Activated CD4-positive, alpha-beta T cell treated with anti-CD3 and anti-CD28 coated beads, Interleukin-2, amount 50 U/mL, for 4 hours (primary cell): ENCODE measurements around the gene MTHFSD.

Experiments used
- DNase-seq, 2 experiments: peaks; one replicate each; pipeline ENCODE4 v3.0.0-alpha.2; 2020

The MTHFSD gene

DNA sequence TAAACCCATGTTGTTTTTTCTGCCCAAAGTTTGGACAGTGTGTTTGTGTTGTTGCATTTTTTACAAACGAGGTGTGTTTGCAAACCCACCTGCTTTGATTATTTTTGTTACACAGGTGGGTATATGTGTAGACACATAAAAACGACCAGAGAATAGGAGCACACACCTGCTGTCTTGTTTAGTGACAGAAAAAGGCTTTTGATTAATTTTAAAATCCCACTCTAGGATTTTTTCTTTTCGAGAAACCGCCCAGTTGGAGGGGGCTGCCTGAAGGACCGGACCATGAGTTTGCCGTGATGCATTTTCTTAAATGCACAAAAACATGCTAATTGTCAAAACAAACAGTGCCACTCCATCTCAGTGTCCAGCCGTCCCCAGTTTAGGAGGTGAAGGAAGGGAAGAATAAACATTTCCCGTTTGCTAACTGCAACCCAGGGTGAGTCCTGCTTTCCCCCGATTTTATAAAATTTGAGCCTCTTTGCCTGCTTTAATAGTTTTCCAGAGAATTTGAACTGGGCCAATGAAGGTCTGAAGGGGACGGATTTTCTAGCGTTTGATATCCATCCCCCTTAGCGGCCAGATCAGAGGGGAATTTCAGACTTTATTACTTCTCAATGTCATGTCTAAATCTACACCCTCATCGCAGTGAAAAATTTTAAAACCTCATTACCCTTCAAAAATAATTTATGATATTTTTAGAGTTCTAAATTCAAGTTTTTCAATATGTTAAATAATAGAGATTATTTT lies 14.8 kb upstream of the MTHFSD start:
- no peak for DNase-seq

DNA sequence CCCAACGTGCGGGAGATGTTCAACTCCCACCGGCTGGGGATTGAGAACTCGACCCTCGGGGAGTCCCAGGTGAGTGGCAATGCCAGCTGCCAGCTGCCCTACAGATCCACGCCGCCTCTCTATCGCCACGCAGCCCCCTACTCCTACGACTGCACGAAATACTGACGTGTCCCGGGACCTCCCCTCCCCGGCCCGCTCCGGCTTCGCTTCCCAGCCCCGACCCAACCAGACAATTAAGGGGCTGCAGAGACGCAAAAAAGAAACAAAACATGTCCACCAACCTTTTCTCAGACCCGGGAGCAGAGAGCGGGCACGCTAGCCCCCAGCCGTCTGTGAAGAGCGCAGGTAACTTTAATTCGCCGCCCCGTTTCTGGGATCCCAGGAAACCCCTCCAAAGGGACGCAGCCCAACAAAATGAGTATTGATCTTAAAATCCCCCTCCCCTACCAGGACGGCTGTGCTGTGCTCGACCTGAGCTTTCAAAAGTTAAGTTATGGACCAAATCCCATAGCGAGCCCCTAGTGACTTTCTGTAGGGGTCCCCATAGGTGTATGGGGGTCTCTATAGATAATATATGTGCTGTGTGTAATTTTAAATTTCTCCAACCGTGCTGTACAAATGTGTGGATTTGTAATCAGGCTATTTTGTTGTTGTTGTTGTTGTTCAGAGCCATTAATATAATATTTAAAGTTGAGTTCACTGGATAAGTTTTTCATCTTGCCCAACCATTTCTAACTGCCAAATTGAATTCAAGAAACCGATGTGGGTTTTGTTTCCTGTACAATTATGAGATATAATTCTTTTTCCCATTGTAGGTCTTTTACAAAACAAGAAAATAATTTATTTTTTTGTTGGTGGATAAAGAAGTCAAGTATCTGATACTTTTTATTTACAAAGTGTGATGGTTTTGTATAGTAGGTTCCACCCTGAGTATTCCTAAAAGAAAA lies 13.9 kb upstream of the MTHFSD start:
- DNase-seq: no peak

DNA sequence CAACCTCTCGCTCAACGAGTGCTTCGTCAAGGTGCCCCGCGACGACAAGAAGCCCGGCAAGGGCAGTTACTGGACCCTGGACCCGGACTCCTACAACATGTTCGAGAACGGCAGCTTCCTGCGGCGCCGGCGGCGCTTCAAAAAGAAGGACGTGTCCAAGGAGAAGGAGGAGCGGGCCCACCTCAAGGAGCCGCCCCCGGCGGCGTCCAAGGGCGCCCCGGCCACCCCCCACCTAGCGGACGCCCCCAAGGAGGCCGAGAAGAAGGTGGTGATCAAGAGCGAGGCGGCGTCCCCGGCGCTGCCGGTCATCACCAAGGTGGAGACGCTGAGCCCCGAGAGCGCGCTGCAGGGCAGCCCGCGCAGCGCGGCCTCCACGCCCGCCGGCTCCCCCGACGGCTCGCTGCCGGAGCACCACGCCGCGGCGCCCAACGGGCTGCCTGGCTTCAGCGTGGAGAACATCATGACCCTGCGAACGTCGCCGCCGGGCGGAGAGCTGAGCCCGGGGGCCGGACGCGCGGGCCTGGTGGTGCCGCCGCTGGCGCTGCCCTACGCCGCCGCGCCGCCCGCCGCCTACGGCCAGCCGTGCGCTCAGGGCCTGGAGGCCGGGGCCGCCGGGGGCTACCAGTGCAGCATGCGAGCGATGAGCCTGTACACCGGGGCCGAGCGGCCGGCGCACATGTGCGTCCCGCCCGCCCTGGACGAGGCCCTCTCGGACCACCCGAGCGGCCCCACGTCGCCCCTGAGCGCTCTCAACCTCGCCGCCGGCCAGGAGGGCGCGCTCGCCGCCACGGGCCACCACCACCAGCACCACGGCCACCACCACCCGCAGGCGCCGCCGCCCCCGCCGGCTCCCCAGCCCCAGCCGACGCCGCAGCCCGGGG lies 12.9 kb upstream of the MTHFSD start:
- no peak for DNase-seq

DNA sequence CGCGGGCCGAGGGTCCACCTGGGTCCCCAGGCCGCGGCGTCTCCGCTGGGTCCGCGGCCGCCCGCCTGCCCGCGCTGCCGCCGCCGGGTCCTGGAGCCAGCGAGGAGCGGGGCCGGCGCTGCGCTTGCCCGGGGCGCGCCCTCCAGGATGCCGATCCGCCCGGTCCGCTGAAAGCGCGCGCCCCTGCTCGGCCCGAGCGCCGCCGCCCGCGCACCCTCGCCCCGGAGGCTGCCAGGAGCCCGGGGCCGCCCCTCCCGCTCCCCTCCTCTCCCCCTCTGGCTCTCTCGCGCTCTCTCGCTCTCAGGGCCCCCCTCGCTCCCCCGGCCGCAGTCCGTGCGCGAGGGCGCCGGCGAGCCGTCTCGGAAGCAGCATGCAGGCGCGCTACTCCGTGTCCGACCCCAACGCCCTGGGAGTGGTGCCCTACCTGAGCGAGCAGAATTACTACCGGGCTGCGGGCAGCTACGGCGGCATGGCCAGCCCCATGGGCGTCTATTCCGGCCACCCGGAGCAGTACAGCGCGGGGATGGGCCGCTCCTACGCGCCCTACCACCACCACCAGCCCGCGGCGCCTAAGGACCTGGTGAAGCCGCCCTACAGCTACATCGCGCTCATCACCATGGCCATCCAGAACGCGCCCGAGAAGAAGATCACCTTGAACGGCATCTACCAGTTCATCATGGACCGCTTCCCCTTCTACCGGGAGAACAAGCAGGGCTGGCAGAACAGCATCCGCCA lies 12.1 kb upstream of the MTHFSD start:
- no peak for DNase-seq

DNA sequence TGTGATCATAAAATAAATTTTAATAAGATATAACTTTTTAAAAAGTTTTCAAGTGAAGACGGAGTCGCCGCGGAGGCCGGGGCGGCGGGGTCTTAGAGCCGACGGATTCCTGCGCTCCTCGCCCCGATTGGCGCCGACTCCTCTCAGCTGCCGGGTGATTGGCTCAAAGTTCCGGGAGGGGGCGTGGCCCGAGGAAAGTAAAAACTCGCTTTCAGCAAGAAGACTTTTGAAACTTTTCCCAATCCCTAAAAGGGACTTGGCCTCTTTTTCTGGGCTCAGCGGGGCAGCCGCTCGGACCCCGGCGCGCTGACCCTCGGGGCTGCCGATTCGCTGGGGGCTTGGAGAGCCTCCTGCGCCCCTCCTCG lies 11.5 kb upstream of the MTHFSD start, which contains the start of gene FOXC2:
Gene FOXC2 (plus strand): TSS at position 229 of the 365 bp plus-strand sequence. CDS start 507 bp downstream, outside the sequence.
- peak; percentile 35 to 41 for DNase-seq

DNA sequence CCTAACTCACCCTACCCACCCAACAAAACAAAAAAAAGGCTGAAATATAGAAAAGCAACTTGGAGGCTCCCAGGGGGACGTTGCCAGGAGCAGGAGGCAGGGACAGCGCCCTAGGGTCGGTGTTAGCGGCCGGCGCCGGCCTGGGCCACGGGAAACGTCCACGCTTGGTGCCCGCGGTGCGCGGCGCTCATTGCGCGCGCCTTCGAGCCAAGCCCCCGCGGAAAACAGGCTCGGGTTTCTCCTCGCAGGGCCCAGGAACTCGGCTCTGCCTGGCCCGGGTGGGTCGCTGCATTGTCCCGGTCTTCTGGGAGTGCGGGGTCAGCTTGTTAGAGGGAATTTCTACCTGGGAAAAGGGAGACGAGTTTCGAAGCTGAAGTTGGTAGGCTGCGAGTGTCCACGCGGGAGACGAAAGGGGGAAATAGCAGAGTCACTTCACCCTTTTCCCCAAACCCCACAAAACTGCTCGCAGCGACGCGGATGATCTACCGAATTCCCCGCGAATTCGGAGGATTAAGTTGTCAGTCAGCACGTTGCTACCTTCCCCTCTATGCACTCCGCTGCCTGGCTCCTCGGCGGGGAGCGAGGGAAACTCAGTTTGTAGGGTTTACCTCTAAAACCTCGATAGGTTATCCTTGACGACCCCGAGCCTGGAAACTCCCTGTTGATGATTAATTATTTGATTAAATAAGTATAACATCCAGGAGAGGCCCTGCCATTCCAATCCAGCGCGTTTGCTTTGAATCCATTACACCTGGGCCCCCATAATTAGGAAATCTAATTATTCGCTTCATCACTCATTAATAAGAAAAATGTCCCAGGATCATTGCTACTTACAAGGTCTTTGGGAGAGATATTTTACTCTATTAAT lies 10.8 kb upstream of the MTHFSD start:
- no peak for DNase-seq

DNA sequence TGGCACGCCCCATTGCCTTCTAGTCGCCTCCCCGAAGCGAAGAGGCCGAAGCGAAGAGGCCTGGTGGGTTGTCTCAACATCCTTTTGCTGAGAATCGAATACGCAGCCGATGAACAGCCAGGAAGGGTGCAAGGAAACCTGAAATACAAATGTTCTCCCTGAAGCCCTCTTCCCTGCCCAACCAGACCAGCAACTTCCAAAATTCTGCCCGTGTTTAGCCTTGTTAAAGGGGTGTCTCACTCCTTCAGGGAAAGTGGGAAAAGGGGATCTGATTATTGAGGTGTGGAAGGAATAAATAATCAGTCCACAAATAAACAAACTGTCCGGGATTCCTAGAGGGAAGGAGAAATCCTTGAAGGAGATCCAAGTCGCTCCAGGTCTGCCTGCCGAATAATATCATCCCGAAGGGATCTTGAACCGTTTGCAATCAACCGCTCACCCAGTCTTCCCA lies 10.2 kb upstream of the MTHFSD start:
- DNase-seq: no peak

DNA sequence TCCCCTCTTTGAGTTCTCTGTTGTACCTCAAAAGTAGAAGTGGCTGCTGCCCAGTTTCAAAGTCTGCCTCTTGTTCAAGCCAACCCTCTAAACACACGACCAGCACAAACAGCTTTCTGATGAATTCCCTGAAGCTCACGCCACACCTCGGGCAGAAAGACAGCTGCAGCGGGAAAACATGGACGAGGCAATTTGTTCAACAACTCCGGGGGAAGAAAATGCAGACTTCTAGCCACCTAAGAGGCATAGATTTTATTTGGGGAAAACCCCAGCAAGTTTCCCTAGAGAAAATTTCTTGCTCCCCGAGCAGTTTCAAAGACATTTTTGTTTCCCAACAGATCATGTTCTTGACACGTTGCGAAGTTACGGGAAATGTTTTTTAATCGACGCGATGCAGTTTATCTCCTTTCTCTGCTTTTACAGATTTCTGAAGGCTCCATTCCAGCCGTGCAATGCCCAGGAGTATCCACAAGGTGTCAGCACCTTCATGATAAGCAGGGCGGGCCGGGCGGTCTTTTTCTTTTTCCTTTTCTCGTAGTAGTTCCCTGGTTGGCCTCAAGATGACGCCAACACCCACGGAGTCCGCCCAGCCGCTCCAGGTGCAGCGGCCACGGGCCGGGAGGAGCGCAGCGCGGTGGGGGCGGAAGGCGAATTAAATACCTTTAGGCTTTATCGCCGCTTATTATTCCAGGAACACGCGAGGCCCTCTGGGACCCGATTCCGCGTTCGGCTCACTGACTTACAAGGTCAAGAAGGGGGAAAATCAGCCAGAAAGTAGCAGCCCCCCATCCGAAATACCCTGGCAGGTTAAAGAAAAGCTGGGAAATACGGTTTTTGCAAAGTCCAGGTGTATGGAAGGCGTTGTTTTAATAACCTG lies 8.7 kb upstream of the MTHFSD start:
- DNase-seq: peak; percentile 82 to 86

DNA sequence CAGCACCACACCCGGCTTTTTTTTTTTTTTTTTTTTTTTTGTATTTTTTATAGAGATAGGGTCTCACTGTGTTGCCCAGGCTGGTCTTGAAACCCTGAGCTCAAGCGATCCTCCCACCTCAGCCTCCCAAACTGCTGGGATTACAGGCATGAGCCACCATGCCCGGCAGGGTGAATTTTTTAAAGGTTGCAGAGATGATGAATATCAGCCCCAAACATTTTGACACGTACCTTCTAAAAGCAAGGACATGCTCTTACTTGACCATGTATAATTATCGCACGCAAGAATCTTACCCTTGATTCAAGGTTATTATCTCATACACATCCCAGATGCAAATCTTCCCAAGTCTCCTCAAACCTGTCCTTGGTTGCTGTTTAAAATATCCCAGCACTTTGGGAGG lies 7.3 kb upstream of the MTHFSD start:
- DNase-seq: no peak

DNA sequence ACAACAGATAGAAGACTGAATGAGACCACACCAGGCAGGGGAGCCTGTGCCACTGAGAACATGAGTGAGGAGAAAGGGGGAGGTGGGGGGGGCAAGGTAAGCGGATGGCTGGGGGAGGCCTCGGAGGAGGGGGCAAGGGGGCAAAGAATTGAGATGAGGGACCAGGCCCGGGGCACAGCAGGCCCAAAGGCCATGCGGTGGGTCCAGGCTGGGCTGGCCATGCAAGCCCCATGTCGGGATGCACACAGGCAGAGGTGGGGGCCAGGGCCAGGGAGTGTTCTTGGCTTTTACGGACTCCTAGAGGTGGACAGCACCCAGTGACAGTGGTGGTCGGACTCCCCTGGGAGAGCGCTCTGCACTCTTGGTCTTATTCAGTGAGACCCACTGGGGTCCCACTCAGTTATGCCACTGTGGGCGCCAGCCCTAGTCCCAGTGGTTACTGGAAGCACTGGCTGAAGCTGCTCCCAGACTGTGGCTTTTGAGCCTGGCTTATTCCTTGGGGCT lies 4.8 kb upstream of the MTHFSD start:
- DNase-seq: no peak

DNA sequence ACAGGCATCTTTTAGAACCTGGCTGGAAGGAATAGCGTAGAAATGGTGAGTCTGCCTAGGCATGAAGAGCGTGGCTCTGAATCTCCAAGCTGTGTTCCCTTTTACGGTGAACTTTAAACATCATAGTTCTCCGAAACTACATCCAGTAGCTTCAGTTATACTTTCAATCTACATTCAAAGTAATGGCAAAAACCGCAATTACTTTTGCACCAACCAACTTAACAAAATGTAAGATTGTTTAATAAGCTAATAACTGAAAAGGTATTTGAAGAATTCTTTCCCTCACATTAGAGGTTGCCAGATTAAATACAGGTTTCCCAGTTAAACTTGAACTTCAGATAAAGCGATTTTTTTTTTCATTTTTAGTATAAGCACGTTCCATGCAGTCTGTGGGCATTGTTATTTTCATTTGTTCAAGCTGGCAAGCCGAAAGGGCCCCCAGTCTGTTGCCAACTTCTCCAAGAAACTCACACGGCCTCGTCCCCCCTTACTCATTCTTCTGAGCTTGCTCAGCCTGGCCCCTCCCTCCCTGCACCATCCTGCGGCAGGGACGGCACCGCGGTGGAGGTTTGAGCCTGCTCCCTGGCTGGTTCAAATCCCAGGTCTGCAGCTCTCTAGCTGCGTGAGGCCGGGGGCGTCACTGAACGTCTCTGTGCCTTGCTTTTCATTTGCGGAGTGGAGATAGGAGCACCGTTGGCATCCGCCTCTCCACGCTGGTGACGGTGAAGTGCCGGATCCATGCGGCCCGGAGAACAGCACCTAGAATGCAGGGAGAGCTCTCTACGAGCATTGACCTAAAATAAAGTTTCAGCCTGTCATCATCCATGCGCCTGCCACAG lies 3.5 kb upstream of the MTHFSD start:
- DNase-seq: no peak

DNA sequence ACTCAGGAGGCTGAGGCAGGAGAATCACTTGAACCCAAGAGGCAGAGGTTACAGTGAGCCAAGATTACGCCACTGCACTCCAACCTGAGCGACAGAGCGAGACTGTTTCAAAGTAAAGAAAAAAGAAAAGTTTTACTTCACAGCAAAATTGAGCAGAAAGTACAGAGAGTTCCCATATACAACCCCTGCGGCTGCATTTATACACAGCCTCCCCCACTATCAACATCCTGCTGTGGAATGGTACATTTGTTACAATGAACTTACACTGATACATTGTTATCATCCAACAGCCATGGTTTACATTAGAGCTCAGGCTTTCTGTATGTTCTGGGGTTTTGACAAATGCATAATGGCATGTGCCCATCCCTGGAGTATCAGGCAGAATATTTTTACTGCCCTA lies 2.6 kb upstream of the MTHFSD start:
- DNase-seq: no peak

DNA sequence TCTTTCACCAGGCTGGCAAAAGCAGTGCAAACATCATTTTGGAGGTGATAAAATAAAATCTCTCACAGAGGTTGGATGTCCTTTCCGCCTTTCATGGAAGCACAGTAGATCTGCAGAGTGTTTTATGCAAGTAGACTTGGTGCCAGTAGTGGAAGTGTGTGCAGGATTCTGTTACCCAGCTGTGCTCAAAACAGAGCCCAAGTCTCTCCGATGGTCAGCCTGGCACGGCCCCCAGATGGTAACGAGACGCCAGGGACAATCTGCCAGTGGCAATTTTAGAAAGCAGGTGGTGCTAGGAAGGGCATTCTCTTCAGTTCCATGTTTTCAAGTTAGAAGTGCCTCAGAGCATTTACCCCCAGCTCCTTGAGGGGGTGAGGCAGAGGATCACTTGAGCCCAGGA lies 1.5 kb upstream of the MTHFSD start:
- no peak for DNase-seq

DNA sequence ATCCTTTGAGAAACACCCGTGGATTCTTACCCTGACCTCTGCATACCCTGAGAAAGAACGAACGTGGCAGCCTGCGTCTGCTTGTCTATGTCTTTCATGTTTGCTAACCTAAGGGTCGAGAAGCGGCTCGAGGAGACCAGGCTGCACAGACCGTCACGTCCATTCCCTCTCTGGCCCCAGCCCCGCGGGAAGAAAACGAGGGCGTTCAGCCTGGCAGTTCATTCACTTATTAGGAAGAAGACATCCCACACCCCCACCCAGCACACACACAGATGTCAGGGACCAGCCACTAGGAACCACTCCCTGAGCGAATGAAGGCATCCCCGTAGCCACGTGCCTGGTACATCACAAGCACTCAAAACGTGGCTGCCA lies 655 bp upstream of the MTHFSD start:
- no peak for DNase-seq

DNA sequence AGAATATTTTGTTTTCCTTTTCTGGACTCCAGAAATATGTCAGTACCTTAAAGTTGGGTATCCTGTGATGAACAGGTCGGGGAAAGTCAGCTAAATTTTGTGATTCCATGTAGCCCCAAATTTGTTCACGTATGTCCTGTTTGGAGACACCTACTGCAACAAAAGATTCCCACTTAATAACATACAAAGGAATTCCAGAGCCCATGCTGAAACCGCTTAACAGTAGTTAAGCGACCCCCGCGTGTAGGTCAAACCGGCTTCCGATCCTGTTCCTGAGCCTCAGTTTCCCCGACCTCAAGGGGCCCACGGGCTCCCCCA lies 477 bp downstream of the MTHFSD start:
- no peak for DNase-seq

DNA sequence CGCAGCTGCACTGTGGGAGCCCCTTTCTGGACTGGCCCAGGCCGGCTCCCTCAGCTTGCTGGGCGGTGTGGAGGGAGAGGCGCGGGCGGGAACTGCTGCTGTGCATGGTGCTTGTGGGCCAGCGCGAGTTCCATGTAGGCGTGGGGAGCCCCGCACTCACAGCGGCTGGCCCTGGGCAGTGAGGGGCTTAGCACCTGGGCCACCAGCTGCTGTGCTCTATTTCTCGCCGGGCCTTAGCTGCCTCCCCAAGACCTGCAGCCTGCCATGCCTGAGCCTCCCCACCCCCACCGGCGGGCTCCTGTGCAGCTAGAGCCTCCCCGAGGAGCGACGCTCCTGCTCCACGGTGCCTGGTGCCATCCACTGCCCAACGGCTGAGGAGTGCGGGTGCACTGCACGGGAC lies 1.7 kb downstream of the MTHFSD start:
- DNase-seq: no peak

DNA sequence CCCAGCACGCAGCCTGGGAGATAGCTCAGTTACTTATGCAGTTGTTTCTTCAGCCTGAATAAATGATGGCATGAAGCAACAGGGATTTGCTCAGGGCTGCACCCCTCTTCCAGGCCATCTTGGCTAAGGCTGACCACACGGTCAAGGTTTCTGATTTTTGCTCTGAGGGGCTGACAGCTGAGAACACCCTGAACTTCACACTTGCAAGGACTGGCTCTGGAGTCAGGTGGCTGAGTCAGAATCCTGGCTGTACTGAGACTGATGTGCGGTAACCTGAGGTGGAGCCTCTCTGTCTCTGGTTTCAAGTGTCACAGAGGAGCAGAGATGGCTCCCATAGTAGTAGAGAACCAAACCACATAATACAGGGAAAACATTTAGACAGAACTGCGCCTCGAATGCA lies 4.8 kb downstream of the MTHFSD start:
- DNase-seq: no peak

DNA sequence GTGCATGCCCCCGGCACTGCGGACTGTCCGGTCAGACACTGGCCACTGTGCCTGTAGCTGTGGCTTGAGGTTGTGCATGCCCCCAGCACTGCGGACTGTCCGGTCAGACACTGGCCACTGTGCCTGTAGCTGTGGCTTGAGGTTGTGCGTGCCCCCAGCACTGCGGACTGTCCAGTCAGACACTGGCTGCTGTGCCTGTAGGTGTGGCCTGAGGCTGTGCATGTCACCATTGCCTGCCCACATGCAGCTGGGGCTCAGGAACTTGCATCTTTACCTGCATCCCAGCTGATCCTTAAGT lies 5.2 kb downstream of the MTHFSD start:
- no peak for DNase-seq

DNA sequence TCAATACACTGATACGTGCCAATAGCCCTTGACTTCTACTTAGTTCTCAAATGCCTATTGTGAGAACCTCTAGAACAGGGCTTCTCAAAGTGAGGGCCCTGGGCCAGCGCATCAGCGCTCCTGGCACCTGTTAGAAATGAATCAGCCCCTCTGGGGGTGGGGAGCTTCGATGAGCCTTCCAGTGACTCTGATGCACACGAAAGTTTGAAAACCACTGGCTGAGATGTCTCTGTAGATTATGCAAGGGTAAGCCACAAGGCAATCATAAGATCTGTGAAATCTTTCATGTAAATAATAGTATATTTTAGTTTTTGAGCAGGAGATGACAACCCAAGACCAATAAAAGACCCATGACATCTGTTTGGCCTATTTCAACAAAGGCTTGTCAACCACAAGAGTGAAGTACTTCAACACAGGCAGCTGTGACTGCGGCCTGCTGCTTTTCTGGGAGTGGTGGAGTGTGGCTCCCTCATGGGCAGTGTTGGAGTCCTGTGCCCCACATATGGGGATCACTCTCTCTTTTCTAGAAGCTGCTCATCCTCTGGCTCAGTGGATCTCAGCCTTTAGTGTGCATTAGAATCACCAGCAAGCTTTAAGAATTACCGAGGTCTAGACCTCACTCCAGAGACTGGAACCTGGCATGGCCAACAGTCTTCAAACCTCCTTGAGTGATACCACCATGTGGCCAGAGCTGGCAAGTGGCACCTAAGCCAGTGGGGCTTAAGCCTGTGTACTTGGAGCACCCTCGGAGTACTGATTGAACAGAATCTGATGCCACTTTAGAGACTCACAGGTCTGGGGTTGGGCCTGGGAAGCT lies 5.8 kb downstream of the MTHFSD start:
- no peak for DNase-seq
